Calu3 (cell line): ENCODE results near the gene ABHD17C. TPM values are rescaled to one million over a fixed set of nuclear protein-coding genes. Genes with fewer than 3 reads are reported as not detected.
A peak's percentile ranks its signal among the peaks of the same experiment; 100 is the strongest.

Source experiments
- BruUV-seq: library from RNA; stranded (reverse); fragments of 400-500 nt; replicated peaks from 2 replicates; lab custom pipeline; 2021; lab: Mats Ljungman, UMichigan
- CTCF ChIA-PET: fragments of 300-600 bp; sonication (Branson Sonifier 250); formaldehyde crosslinking; loops from one replicate; lab custom pipeline; 2022; ENCODE audit warnings: antibody characterized with exemption; lab: Charles Lee
- DNase-seq: peaks from one replicate; pipeline ENCODE4 v3.0.0; 2022
- H3K27ac Mint-ChIP-seq: one replicate; pipeline ENCODE4 v1.8.0; 2022; ENCODE audit warnings: mixed read lengths; ENCODE audit not compliant: unreplicated experiment
- H3K27me3 Mint-ChIP-seq: one replicate; pipeline ENCODE4 v1.8.0; 2022; ENCODE audit warnings: mixed read lengths; ENCODE audit not compliant: unreplicated experiment
- H3K36me3 Mint-ChIP-seq: one replicate; pipeline ENCODE4 v1.8.0; 2022; ENCODE audit warnings: mild to moderate bottlenecking, moderate library complexity, mixed read lengths; ENCODE audit not compliant: insufficient read depth, unreplicated experiment
- H3K4me1 Mint-ChIP-seq: one replicate; pipeline ENCODE4 v1.8.0; 2022; ENCODE audit warnings: mild to moderate bottlenecking, low read depth, mixed read lengths; ENCODE audit not compliant: unreplicated experiment
- H3K4me3 Mint-ChIP-seq: one replicate; pipeline ENCODE4 v1.8.0; 2022; ENCODE audit warnings: mild to moderate bottlenecking, low read depth, moderate library complexity, mixed read lengths; ENCODE audit not compliant: unreplicated experiment
- H3K9me3 Mint-ChIP-seq: one replicate; pipeline ENCODE4 v1.8.0; 2022; ENCODE audit warnings: low read depth, mixed read lengths; ENCODE audit not compliant: unreplicated experiment
- CTCF ChIP-seq: fragments of 200-600 bp; IDR thresholded peaks from one replicate; pipeline ENCODE4 v1.8.0; 2022; ENCODE audit warnings: antibody characterized with exemption; ENCODE audit not compliant: unreplicated experiment
- intact Hi-C: fragments of 100-400 bp; cut with micrococcal nuclease; formaldehyde crosslinking; loops from one replicate; pipeline ENCODE4 v1.10.0; 2022; ENCODE audit not compliant: unreplicated experiment
- total RNA-seq: library from RNA; stranded (reverse); gene quantifications from 2 replicates; pipeline ENCODE4 v1.2.3, GENCODE V29; 2022

ABHD17C gene
- total RNA-seq, 1 experiment from 2014 or later, result 69.7 TPM

- no peak for DNase-seq
- Mint-ChIP-seq H3K27me3 (peaks cover 46% of the 10 kb centered on the region), H3K4me3 (peak overlapping the region; percentile 82), H3K36me3 (peaks cover 20% of the 10 kb centered on the region), H3K27ac (no peak overlapping the region), H3K9me3 (no peaks in the 10 kb centered on the region), H3K4me1 (peaks cover 36% of the 10 kb centered on the region)
- intact Hi-C loops, result loop anchor here (2.0 to 5.0 kb wide), 2 partner anchors 71 to 78 kb away; no protein-coding TSS in a partner anchor
- CTCF ChIA-PET, result interaction anchor here (0.8 to 7.1 kb wide), 8 partner anchors 16 to 323 kb away, joined by 3 to 151 read pairs (median 26); no protein-coding TSS in a partner anchor
- no peak for TF ChIP-seq CTCF
- no TSS peak for BruUV-seq
Observed at GRCh38 chr15:80778621-80778963, 83.5 kb downstream of the ABHD17C start.

- Mint-ChIP-seq H3K9me3 (no peaks in the 10 kb centered on the region), H3K4me3 (peak within 1 kb of the TSS; percentile 82), H3K36me3 (peaks cover 20% of the 10 kb centered on the region), H3K4me1 (peaks cover 36% of the 10 kb centered on the region), H3K27me3 (peaks cover 51% of the 10 kb centered on the region), H3K27ac (no peak within 1 kb of the TSS)
- peak; percentile 94 for TF ChIP-seq CTCF
- peak; percentile 94 for DNase-seq
- CTCF ChIA-PET, result interaction anchor here (0.7 to 7.1 kb wide), 10 partner anchors 77 to 487 kb away, joined by 3 to 151 read pairs (median 4); no protein-coding TSS in a partner anchor
- BruUV-seq, result no TSS peak
- intact Hi-C loops, result loop anchor here (1.0 to 5.0 kb wide), 3 partner anchors 72 to 323 kb away; no protein-coding TSS in a partner anchor
Observed at GRCh38 chr15:80778964-80779657, 84.0 kb downstream of the ABHD17C start, which contains the start of gene CEMIP. CEMIP (plus strand) TSS chr15:80779370; CDS start chr15:80873880, 94,510 bp downstream.

GRCh38 chr15:80779658-80780415, 84.7 kb downstream of the ABHD17C start:
- H3K27me3 Mint-ChIP-seq, result peaks cover 59% of the 10 kb centered on the region
- no TSS peak for BruUV-seq
- peak overlapping the region; percentile 82 for H3K4me3 Mint-ChIP-seq
- intact Hi-C loops, result loop anchor here (1.0 to 10.0 kb wide), 5 partner anchors 73 to 485 kb away; no protein-coding TSS in a partner anchor
- H3K36me3 Mint-ChIP-seq, result peaks cover 20% of the 10 kb centered on the region
- CTCF ChIA-PET, result interaction anchor here (0.5 to 7.1 kb wide), 18 partner anchors 14 to 487 kb away, joined by 3 to 151 read pairs (median 4); no protein-coding TSS in a partner anchor
- peaks cover 36% of the 10 kb centered on the region for H3K4me1 Mint-ChIP-seq
- H3K9me3 Mint-ChIP-seq, result no peaks in the 10 kb centered on the region
- peak; percentile 44 for DNase-seq
- no peak overlapping the region for H3K27ac Mint-ChIP-seq
- no peak for TF ChIP-seq CTCF
